ENCODE data around the gene GPD1L. TPM values are rescaled to one million over a fixed set of nuclear protein-coding genes. Genes with fewer than 3 reads are reported as not detected.

Gene GPD1L
- total RNA-seq, 1 experiment from 2014 or later, result 7.5 TPM

Other genes starting within 250 kb of the GPD1L start
- 48.2 and 61.5 TPM in 2 replicates for gene OSBPL10, start 125.4 kb upstream of the GPD1L start, total RNA-seq (2014; rRNA removed)
- 0.38 and 0.75 TPM in 2 replicates for gene ZNF860, start 124.9 kb upstream of the GPD1L start, total RNA-seq (2014; rRNA removed)
- 7.0 and 7.1 TPM in 2 replicates for gene CMTM8, start 132.1 kb downstream of the GPD1L start, total RNA-seq (2014; rRNA removed)